K562 (cell line): Measurements from ENCODE around the gene TMPRSS6. TPM values are rescaled to one million over a fixed set of nuclear protein-coding genes. Genes with fewer than 3 reads are reported as not detected.

Experiments
- ATAC-seq: fragments of 200-7000 bp; cut with Tn5 transposase; 3 replicates; pipeline ENCODE4 v1.9.1; 2020; ENCODE audit warnings: moderate library complexity
- BruUV-seq: library from RNA; stranded (reverse); fragments of 400-500 nt; replicated peaks from 2 replicates; lab custom pipeline; 2021; lab: Mats Ljungman, UMichigan
- CTCF ChIA-PET: fragments of 300-600 bp; formaldehyde crosslinking; extraction: SDS; loops from one replicate; lab custom pipeline; 2021; ENCODE audit warnings: low intra/inter-chr PET ratio; lab: Yijun Ruan, JAX
- POLR2A ChIA-PET: fragments of 300-600, 350-650 bp; sonication (Branson Sonifier 250); formaldehyde crosslinking; extraction: SDS; loops from one replicate; lab custom pipeline; 2021; ENCODE audit warnings: antibody characterized with exemption, inconsistent platforms; lab: Yijun Ruan, JAX
- DNase-seq, 4 experiments: peaks; one replicate each; pipeline versions ENCODE4 v3.0.0 to v3.0.0-alpha.2; 2011 to 2018; ENCODE audit warnings: low spot score in 3 of 4, mixed read lengths in 3 of 4; ENCODE audit errors: extremely low read depth in 1 of 4
- FAIRE-seq: peaks from 2 replicates; lab custom pipeline; 2011; peaks lifted over from hg19 to GRCh38; lab: Jason Lieb, UNC
- H2AFZ ChIP-seq: 2 replicates; pipeline ENCODE4 v1.6.0; 2011; ENCODE audit warnings: low read depth, low read length, control low read depth, inconsistent platforms
- H3K27ac ChIP-seq: fragments of 200-600 bp; 3 replicates; pipeline ENCODE4 v1.8.0; 2011; ENCODE audit warnings: low read depth, mild to moderate bottlenecking, control low read depth, inconsistent platforms, low read length, moderate library complexity, mixed read lengths; ENCODE audit errors: extremely low read depth
- H3K27me3 ChIP-seq, 2 experiments: fragments of 300-600 bp in 1 of 2; 2 replicates in 1 of 2; 3 replicates in 1 of 2; pipeline versions ENCODE4 v1.6.0 to v1.8.0; 2011; ENCODE audit warnings: inconsistent platforms in 2 of 2, low read length in 2 of 2, mild to moderate bottlenecking in 1 of 2, mixed read lengths in 1 of 2, moderate library complexity in 1 of 2; ENCODE audit not compliant: control insufficient read depth in 2 of 2, insufficient read depth in 2 of 2
- H3K36me3 ChIP-seq: fragments of 300-600 bp; 3 replicates; pipeline ENCODE4 v1.8.0; 2011; ENCODE audit warnings: mild to moderate bottlenecking, low read length, inconsistent platforms; ENCODE audit not compliant: control insufficient read depth, insufficient read depth
- H3K4me1 ChIP-seq, 2 experiments: fragments of 200-600 bp in 1 of 2; replicated peaks in 1 of 2; 2 replicates in 1 of 2; 3 replicates in 1 of 2; pipeline versions ENCODE4 v1.5.1 to v1.8.0; 2011; ENCODE audit warnings: inconsistent platforms in 2 of 2, low read length in 2 of 2, mild to moderate bottlenecking in 1 of 2, mixed read lengths in 1 of 2, moderate library complexity in 1 of 2; ENCODE audit not compliant: control insufficient read depth in 2 of 2, insufficient read depth in 2 of 2
- H3K4me2 ChIP-seq: 2 replicates; pipeline ENCODE4 v1.6.1; 2011; ENCODE audit warnings: low read length, control low read depth, inconsistent platforms, mixed read lengths; ENCODE audit not compliant: insufficient read depth
- H3K4me3 ChIP-seq: fragments of 200-600 bp; sonication (generic), shearing (Covaris generic); 2 replicates; pipeline ENCODE4 v1.5.1; 2016; ENCODE audit warnings: control low read depth, inconsistent platforms
- H3K79me2 ChIP-seq: fragments of 200-600 bp; 3 replicates; pipeline ENCODE4 v1.8.0; 2011; ENCODE audit warnings: low read length, inconsistent platforms; ENCODE audit not compliant: control insufficient read depth, insufficient read depth
- H3K9ac ChIP-seq, 2 experiments: 2 replicates each; pipeline versions ENCODE4 v1.6.0 to v1.6.1; 2011; ENCODE audit warnings: low read depth in 2 of 2, low read length in 2 of 2, control low read depth in 1 of 2, inconsistent platforms in 1 of 2, mild to moderate bottlenecking in 1 of 2, mixed read lengths in 1 of 2; ENCODE audit not compliant: insufficient read depth in 1 of 2
- H3K9me1 ChIP-seq: one replicate; pipeline ENCODE4 v1.6.0; 2011; ENCODE audit warnings: inconsistent platforms, mild to moderate bottlenecking, low read length, moderate library complexity; ENCODE audit not compliant: control insufficient read depth, insufficient read depth
- H3K9me3 ChIP-seq: replicated peaks from 2 replicates; pipeline ENCODE4 v1.5.1; 2011; ENCODE audit warnings: low read depth, low read length, inconsistent platforms; ENCODE audit not compliant: control insufficient read depth, insufficient read depth
- H4K20me1 ChIP-seq: replicated peaks from 2 replicates; pipeline ENCODE4 v1.6.1; 2011; ENCODE audit warnings: low read length, inconsistent platforms, mixed read lengths; ENCODE audit not compliant: control insufficient read depth, insufficient read depth
- AFF1 ChIP-seq, 2 experiments: fragments of 450-650 bp; IDR thresholded peaks; 2 replicates each; pipeline ENCODE4 v1.6.1; 2018; ENCODE audit warnings: mild to moderate bottlenecking in 2 of 2, low read depth in 1 of 2; ENCODE audit not compliant: partially characterized antibody in 2 of 2
- E2F3 ChIP-seq: fragments of 250-450 bp; sonication (Bioruptor Pico); IDR thresholded peaks from 2 replicates; pipeline ENCODE4 v1.4.0; 2020; ENCODE audit warnings: mild to moderate bottlenecking
- HDAC1 ChIP-seq, 2 experiments: fragments of 450-650 bp; IDR thresholded peaks; 2 replicates each; pipeline ENCODE4 v1.6.1; 2016 to 2017; ENCODE audit warnings: inconsistent platforms in 1 of 2, mild to moderate bottlenecking in 1 of 2, moderate library complexity in 1 of 2
- MCM2 ChIP-seq: fragments of 450-650 bp; IDR thresholded peaks from 2 replicates; pipeline ENCODE4 v1.6.1; 2017; ENCODE audit warnings: low read depth, mild to moderate bottlenecking
- NELFE ChIP-seq: IDR thresholded peaks from 2 replicates; pipeline ENCODE4 v1.6.1; 2011; ENCODE audit warnings: mild to moderate bottlenecking; ENCODE audit not compliant: insufficient read depth, insufficient read length
- NR0B1 ChIP-seq: fragments of 450-650 bp; IDR thresholded peaks from one replicate; pipeline ENCODE4 v1.6.1; 2018; ENCODE audit warnings: mild to moderate bottlenecking, moderate library complexity; ENCODE audit not compliant: partially characterized antibody
- RHOXF2B ChIP-seq: fragments of 250-450 bp; sonication (Bioruptor Pico); conservative IDR thresholded peaks from 2 replicates; pipeline ENCODE4 v1.5.1; 2021
- ZMIZ1 ChIP-seq, 2 experiments: fragments of 150-350 bp in 1 of 2; IDR thresholded peaks; 2 replicates each; pipeline ENCODE4 v1.6.1; 2012 to 2016; ENCODE audit warnings: low read depth in 2 of 2, low read length in 2 of 2, mild to moderate bottlenecking in 1 of 2, moderate library complexity in 1 of 2
- ZNF311 ChIP-seq: fragments of 250-450 bp; sonication (Bioruptor Pico); IDR thresholded peaks from 2 replicates; pipeline ENCODE4 v1.4.0; 2020; ENCODE audit warnings: mild to moderate bottlenecking, moderate library complexity
- WGBS: fragments of 100-300 bp; shearing (Covaris generic); methylation state at CpG from one replicate; pipeline ENCODE4 v1.1.6; 2016; ENCODE audit warnings: low coverage, mixed read lengths; ENCODE audit not compliant: insufficient coverage; ENCODE audit errors: missing lambda C conversion rate; 5-methylcytosine and 5-hydroxymethylcytosine counted together
- in situ Hi-C: fragments of 300-500 bp; cut with MboI; formaldehyde crosslinking; loops from 4 replicates; pipeline ENCODE4 v1.15.0; 2018; ENCODE audit warnings: inconsistent platforms, mixed read lengths
- intact Hi-C: fragments of 100-400 bp; cut with micrococcal nuclease; formaldehyde crosslinking; loops from 2 replicates; pipeline ENCODE4 v1.14.2; 2022
- polyA plus RNA-seq, 8 experiments: library from polyadenylated mRNA; depleted of rRNA in 4 of 8; stranded (reverse) in 5 of 8; unstranded in 3 of 8; fragments of >200 nt; fragmentation: Nextera tagmentation in 2 of 8; fragmentation: Illumina TruSeq in 1 of 8; extraction: Ambion mirVana in 2 of 8; extraction: Trizol in 1 of 8; gene quantifications; 2 replicates each; pipeline versions ENCODE4 v1.2.1 to v1.2.3, GENCODE V29; 2011 to 2014; ENCODE audit warnings: inconsistent platforms in 1 of 8, missing spikeins in 1 of 8
- total RNA-seq, 7 experiments: library from RNA; depleted of rRNA in 6 of 7; stranded (reverse); fragments of >200 nt in 6 of 7; fragmentation: Illumina TruSeq in 2 of 7; extraction: Trizol in 2 of 7; gene quantifications; 2 replicates each; pipeline versions ENCODE4 v1.2.1 to v1.2.3, GENCODE V29; 2011 to 2021; ENCODE audit warnings: low replicate concordance in 1 of 7

The TMPRSS6 gene
- total and polyA plus RNA-seq, 9 of the 15 experiments (the other 6 are each of a cell fraction or from before 2014, with no cell fraction given) = 0.03 TPM; not detected in 8

GRCh38 chr22:37049224-37049623, 60.3 kb downstream of the TMPRSS6 start:
- Histone ChIP-seq H3K27ac (no peak overlapping the region), H3K9me1 (no peaks in the 10 kb centered on the region), H3K36me3 (no peaks in the 10 kb centered on the region), H2AFZ (no peak overlapping the region), H3K4me2 (no peak overlapping the region), H3K4me3 (no peak overlapping the region), H4K20me1 (no peaks in the 10 kb centered on the region), H3K79me2 (no peaks in the 10 kb centered on the region), H3K27me3 (peaks cover 0 to 16% of the 10 kb centered on the region in 2 experiments; a peak in 2 of 5 replicates), H3K9ac (no peak overlapping the region), H3K4me1 (peaks cover 0 to 25% of the 10 kb centered on the region in 2 experiments; a peak in 2 of 5 replicates), H3K9me3 (no peaks in the 10 kb centered on the region)
- 0% methylated on average over 2 of the region's 2 CpGs for WGBS
- no TSS peak for BruUV-seq
- POLR2A ChIA-PET = no interaction called here
- ATAC-seq = no peak
- intact Hi-C loops = loop anchor here (10.0 kb wide), 2 partner anchors 174 to 264 kb away; no protein-coding TSS in a partner anchor
- no peak for FAIRE-seq
- CTCF ChIA-PET = no interaction called here
- no peak for DNase-seq
- in situ Hi-C loops = no loop called here
- TF ChIP-seq E2F3 (CRISPR knock-in tag) (no peak), HDAC1 (IDR thresholded peaks at IDR 0.05) (no peak), NR0B1 (no peak), ZNF311 (CRISPR knock-in tag) (no peak), ZMIZ1 (IDR thresholded peaks at IDR 0.05; ENCODE audit: low read depth in 2 of 2, low read length in 2 of 2) (no peak), MCM2 (no peak), AFF1 (IDR thresholded peaks at IDR 0.05; ENCODE audit: low read depth in 1 of 2, partially characterized antibody in 2 of 2) (no peak), RHOXF2B (CRISPR knock-in tag) (no peak), NELFE (no peak)
